Right atrium auricular region (tissue), 2 donors: ENCODE data around the gene MAP2K7. TPM values are rescaled to one million over a fixed set of nuclear protein-coding genes. Genes with fewer than 3 reads are reported as not detected.

ENCODE experiments used
- DNase-seq: peaks from one replicate; pipeline ENCODE4 v3.0.0-alpha.2; 2019; ENCODE audit warnings: low spot score
- H3K27ac ChIP-seq, 2 donors: fragments of 200-600 bp; sonication (generic); 1 replicate in 1 of 2; 2 replicates in 1 of 2; pipeline ENCODE4 v1.5.1; 2016 to 2019
- H3K27me3 ChIP-seq, 2 donors: fragments of 200-600 bp; sonication (generic); one replicate each; pipeline versions ENCODE4 v1.5.1 to v1.6.0; 2017 to 2019
- H3K36me3 ChIP-seq: fragments of 200-600 bp; sonication (generic); one replicate; pipeline ENCODE4 v1.5.1; 2016
- H3K4me1 ChIP-seq, 2 donors: fragments of 200-600 bp; sonication (generic); one replicate each; pipeline versions ENCODE4 v1.5.1 to v1.6.0; 2017 to 2019
- H3K4me3 ChIP-seq, 2 donors: fragments of 200-600 bp; sonication (generic); 1 replicate in 1 of 2; 2 replicates in 1 of 2; pipeline ENCODE4 v1.5.1; 2017 to 2019; ENCODE audit warnings: mild to moderate bottlenecking in 1 of 2, moderate library complexity in 1 of 2
- H3K9me3 ChIP-seq, 2 donors: fragments of 200-600 bp; sonication (generic); one replicate each; pipeline ENCODE4 v1.5.1; 2019
- CTCF ChIP-seq, 2 donors: fragments of 200-600 bp; sonication (generic); IDR thresholded peaks; one replicate each; pipeline ENCODE4 v1.5.1; 2019; ENCODE audit warnings: antibody characterized with exemption in 2 of 2
- total RNA-seq, 2 donors: library from RNA; depleted of rRNA; stranded (reverse); fragments of >200 nt; gene quantifications; one replicate each; pipeline ENCODE4 v1.1.0, GENCODE V29; 2016

The MAP2K7 gene
- total RNA-seq, 2 donors from 2014 or later, result 12.0 to 14.4 TPM

DNA sequence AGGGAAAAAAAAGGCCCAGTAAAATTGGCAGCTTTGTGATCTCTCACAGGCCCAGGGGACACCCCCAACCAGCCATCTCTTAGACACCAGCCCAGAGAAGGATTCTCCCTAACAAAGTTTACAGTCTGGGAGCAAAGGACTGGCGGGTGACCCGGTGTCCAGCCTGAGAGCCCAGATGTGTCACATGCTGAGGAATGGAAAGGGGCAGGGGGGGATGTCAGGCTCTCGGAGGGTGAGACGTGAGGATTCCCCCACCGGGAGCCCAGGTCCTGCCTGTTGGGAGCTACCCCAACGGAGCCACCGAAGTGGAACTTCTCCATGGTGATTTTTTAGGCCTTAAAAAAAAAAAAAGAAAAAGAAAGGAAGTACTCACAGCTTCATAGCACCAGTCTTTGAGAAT lies 27.1 kb downstream of the MAP2K7 start:
- H3K27me3 ChIP-seq, result no peaks in the 10 kb centered on the region
- H3K4me3 ChIP-seq, result no peak overlapping the region
- TF ChIP-seq CTCF (IDR thresholded peaks at IDR 0.05), result no peak
- no peak for DNase-seq
- no peak overlapping the region for H3K27ac ChIP-seq
- peaks cover 0 to 38% of the 10 kb centered on the region in 2 donors for H3K4me1 ChIP-seq
- H3K36me3 ChIP-seq, result peaks cover 55% of the 10 kb centered on the region
- H3K9me3 ChIP-seq, result no peaks in the 10 kb centered on the region

DNA sequence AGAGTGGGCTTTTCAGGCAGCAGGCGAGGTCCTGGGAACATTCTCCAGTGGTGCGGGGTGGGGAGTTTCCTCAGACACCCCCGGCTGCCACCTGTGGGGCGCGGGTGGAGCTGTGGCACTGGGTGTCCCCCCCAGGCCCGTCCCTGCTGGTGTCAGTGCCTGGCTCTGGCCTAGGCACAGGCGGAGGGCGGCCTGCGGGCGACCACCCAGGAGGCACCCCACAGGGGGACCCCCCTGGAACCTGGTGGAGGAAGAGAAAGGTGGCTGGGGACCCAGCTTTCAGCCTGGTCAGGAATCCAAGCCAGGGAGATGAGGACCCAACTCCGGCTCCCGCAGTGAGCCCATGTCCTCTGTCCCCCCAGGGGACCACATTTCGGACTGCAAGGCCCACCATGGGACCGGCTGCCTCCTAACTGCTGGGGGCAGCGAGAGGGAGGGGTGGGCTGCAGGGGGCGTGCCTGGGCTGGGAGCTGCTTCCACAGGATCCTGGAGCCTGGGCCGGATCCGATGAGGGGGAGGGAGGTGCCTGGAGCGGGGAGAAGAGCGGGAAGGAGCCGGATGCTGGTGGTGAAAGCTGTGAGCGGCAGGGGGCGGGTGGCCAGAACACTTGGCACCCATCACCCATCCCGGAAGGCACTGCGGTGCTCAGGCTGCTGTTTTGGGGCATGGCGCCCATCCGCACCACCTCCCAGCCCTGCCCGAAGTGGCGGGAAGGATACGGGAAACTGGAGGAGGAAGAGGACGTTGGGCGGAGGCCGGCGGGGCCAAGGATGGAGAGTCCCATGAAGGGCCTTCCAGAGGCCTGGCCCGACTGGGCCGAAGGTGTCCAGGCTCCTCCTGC lies 27.8 kb downstream of the MAP2K7 start:
- Histone ChIP-seq H3K36me3 (peaks cover 60% of the 10 kb centered on the region), H3K9me3 (no peaks in the 10 kb centered on the region), H3K27ac (no peak overlapping the region), H3K27me3 (no peaks in the 10 kb centered on the region), H3K4me1 (peaks cover 0 to 34% of the 10 kb centered on the region in 2 donors), H3K4me3 (no peak overlapping the region)
- DNase-seq, result no peak
- TF ChIP-seq CTCF (IDR thresholded peaks at IDR 0.05), result no peak

GRCh38 chr19:7932276-7932929 lies 28.7 kb downstream of the MAP2K7 start:
- no peak for DNase-seq
- no peaks in the 10 kb centered on the region for H3K27me3 ChIP-seq
- no peak for TF ChIP-seq CTCF (IDR thresholded peaks at IDR 0.05)
- no peak overlapping the region for H3K27ac ChIP-seq
- peaks cover 70% of the 10 kb centered on the region for H3K36me3 ChIP-seq
- no peak overlapping the region for H3K4me3 ChIP-seq
- H3K4me1 ChIP-seq, result peaks cover 0 to 24% of the 10 kb centered on the region in 2 donors
- no peaks in the 10 kb centered on the region for H3K9me3 ChIP-seq

DNA sequence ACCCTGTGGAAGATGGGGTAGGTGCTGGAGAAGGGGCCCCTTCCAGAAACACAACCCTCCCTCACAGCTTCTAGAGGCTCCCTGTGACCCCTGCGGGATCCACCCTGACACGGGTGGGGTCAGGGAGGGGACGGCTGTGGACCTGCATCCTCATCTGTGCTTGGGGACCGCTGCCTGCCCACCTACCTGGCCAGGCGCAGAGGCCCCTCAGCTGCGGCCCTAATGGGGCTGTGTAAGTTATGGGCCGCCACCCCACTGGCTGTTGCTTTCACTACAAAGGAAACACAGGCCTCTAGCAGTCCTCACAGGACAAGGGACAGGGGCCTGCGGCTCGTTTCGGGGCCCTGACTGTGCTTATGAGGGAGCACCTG lies 29.2 kb downstream of the MAP2K7 start:
- H3K9me3 ChIP-seq, result no peaks in the 10 kb centered on the region
- H3K4me1 ChIP-seq, result peaks cover 0 to 19% of the 10 kb centered on the region in 2 donors
- H3K27ac ChIP-seq, result no peak overlapping the region
- DNase-seq, result no peak
- peaks cover 75% of the 10 kb centered on the region for H3K36me3 ChIP-seq
- H3K27me3 ChIP-seq, result no peaks in the 10 kb centered on the region
- no peak for TF ChIP-seq CTCF (IDR thresholded peaks at IDR 0.05)
- H3K4me3 ChIP-seq, result no peak overlapping the region

DNA sequence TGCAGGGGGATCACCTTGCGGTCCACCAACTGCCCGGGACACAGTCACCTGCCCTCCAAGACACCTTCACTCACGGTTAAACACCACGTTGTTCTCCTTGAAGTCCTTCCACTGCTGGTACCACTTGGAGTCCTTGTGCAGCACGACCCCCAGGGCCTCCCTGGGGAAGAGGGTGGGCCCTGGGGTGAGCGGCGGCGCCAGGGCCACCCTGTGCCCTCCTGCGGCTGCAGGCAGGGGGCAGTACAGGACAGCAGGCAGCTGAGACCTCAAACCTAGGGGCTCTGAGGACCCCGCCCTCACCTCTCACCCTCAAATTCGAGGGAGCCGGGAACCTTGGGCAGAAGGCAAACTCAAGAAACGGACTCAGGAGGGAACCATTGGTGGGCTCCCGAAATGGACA lies 29.7 kb downstream of the MAP2K7 start:
- DNase-seq, result no peak
- Histone ChIP-seq H3K9me3 (no peaks in the 10 kb centered on the region), H3K4me1 (peaks cover 0 to 14% of the 10 kb centered on the region in 2 donors), H3K27ac (no peak overlapping the region), H3K36me3 (peaks cover 80% of the 10 kb centered on the region), H3K27me3 (no peaks in the 10 kb centered on the region), H3K4me3 (no peak overlapping the region)
- TF ChIP-seq CTCF (IDR thresholded peaks at IDR 0.05), result no peak
